ENCODE measurements around the gene KANSL1. TPM values are rescaled to one million over a fixed set of nuclear protein-coding genes. Genes with fewer than 3 reads are reported as not detected.

The KANSL1 gene
- total and polyA plus RNA-seq, 2 of the 4 experiments (the other 2 are of a cell fraction), result 19.1 to 49.6 TPM

GRCh38 chr17:45996282-45996937 is 196.8 kb downstream of the KANSL1 start:
- Histone ChIP-seq H3K27ac (ENCODE audit: insufficient read depth, low read length) (no peak overlapping the region), H3K9ac (ENCODE audit: low read depth, low read length) (no peak overlapping the region), H3K14ac (replicated peaks; ENCODE audit: low read depth, low read length) (no peak overlapping the region), H4K91ac (ENCODE audit: insufficient read depth, low read depth, low read length) (no peak overlapping the region), H2BK20ac (ENCODE audit: low read depth, low read length) (no peak overlapping the region), H4K5ac (ENCODE audit: low read depth, low read length) (no peak overlapping the region), H3K18ac (ENCODE audit: low read depth, low read length) (no peak overlapping the region), H3K4me2 (ENCODE audit: low read depth, low read length) (no peak overlapping the region), H3K36me3 (ENCODE audit: control insufficient read depth, insufficient read depth, low read length) (no peaks in the 10 kb centered on the region), H2AK5ac (ENCODE audit: low read depth, low read length) (no peak overlapping the region), H2AK9ac (replicated peaks; ENCODE audit: low read depth, low read length, poor library complexity) (no peak overlapping the region), H3K4me3 (ENCODE audit: insufficient read depth, low read depth, low read length) (no peak overlapping the region), H3K27me3 (ENCODE audit: control insufficient read depth, insufficient read depth, low read length) (peaks cover 7% of the 10 kb centered on the region; the same call in 1 of the 2 replicates), H2BK15ac (ENCODE audit: low read depth, low read length) (no peak overlapping the region), H3K4me1 (ENCODE audit: control insufficient read depth, insufficient read depth, low read length) (peaks cover 2% of the 10 kb centered on the region; the same call in 1 of the 2 replicates), H3K9me1 (ENCODE audit: insufficient read depth, low read length) (no peaks in the 10 kb centered on the region), H3K23ac (ENCODE audit: low read depth, low read length) (no peak overlapping the region), H3K56ac (ENCODE audit: extremely low read depth, insufficient read depth, low read length) (no peak overlapping the region), H4K8ac (ENCODE audit: low read depth in 2 of 2, low read length in 2 of 2) (no peak overlapping the region), H2BK120ac (ENCODE audit: low read depth, low read length) (no peak overlapping the region), H3K79me1 (ENCODE audit: low read depth in 1 of 2, low read length in 2 of 2) (no peaks in the 10 kb centered on the region), H4K20me1 (ENCODE audit: insufficient read depth, low read length) (no peaks in the 10 kb centered on the region), H2AFZ (replicated peaks; ENCODE audit: low read length, poor library complexity) (no peak overlapping the region), H3K4ac (ENCODE audit: low read depth, low read length) (no peak overlapping the region), H3K9me3 (ENCODE audit: control insufficient read depth, insufficient read depth, low read length) (no peaks in the 10 kb centered on the region), H2BK5ac (ENCODE audit: low read depth, low read length, poor library complexity, severe bottlenecking) (no peak overlapping the region)
- 0% methylated on average over 1 of the region's 31 CpGs; no CpG with 5 or more reads in 1 of the 2 experiments for WGBS, 2 experiments (ENCODE audit: extremely low coverage in 2 of 2, insufficient read length in 1 of 2)
- TF ChIP-seq CHD1 (IDR thresholded peaks at IDR 0.05; ENCODE audit: low read depth, low read length), result no peak
- TF ChIP-seq NFE2L2 (IDR thresholded peaks at IDR 0.05; ENCODE audit: low read depth, low read length), result no peak
- no peak for TF ChIP-seq MXI1 (IDR thresholded peaks at IDR 0.05; ENCODE audit: borderline replicate concordance, low read depth, low read length)
- TF ChIP-seq RCOR1 (IDR thresholded peaks at IDR 0.05; ENCODE audit: insufficient replicate concordance, low read length), result no peak
- TF ChIP-seq CTCF (conservative IDR thresholded peaks at IDR 0.05; ENCODE audit: low read depth, low read length), result no peak
- TF ChIP-seq FOS (IDR thresholded peaks at IDR 0.05; ENCODE audit: low read depth, low read length), result no peak
- no peak for TF ChIP-seq CEBPB (IDR thresholded peaks at IDR 0.05; ENCODE audit: low read depth, low read length)
- TF ChIP-seq POLR2A (IDR thresholded peaks at IDR 0.05; ENCODE audit: low read depth, low read length), result no peak
- TF ChIP-seq RFX5 (IDR thresholded peaks at IDR 0.05; ENCODE audit: low read depth, low read length), result no peak
- no peak for TF ChIP-seq MAZ (IDR thresholded peaks at IDR 0.05; ENCODE audit: borderline replicate concordance, low read depth, low read length)
- no peak for TF ChIP-seq SMC3 (IDR thresholded peaks at IDR 0.05; ENCODE audit: low read depth, low read length)
- no peak for TF ChIP-seq MAFK (IDR thresholded peaks at IDR 0.05; ENCODE audit: low read depth, low read length)
- TF ChIP-seq BHLHE40 (IDR thresholded peaks at IDR 0.05; ENCODE audit: low read depth, low read length), result no peak
- no peak for TF ChIP-seq USF2 (IDR thresholded peaks at IDR 0.05; ENCODE audit: low read depth, low read length)
- TF ChIP-seq RAD21 (IDR thresholded peaks at IDR 0.05; ENCODE audit: low read length), result no peak
- TF ChIP-seq, protein P1, sequence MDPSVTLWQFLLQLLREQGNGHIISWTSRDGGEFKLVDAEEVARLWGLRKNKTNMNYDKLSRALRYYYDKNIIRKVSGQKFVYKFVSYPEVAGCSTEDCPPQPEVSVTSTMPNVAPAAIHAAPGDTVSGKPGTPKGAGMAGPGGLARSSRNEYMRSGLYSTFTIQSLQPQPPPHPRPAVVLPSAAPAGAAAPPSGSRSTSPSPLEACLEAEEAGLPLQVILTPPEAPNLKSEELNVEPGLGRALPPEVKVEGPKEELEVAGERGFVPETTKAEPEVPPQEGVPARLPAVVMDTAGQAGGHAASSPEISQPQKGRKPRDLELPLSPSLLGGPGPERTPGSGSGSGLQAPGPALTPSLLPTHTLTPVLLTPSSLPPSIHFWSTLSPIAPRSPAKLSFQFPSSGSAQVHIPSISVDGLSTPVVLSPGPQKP (IDR thresholded peaks at IDR 0.05; ENCODE audit: borderline replicate concordance, low read depth, low read length), result no peak
- ATAC-seq (ENCODE audit: low read depth) (no peak), DNase-seq (no peak)
- ChIA-PET POLR2A (ENCODE audit: unreplicated experiment) (no interaction called here), CTCF (no interaction called here)
- dilution Hi-C loops (cut with HindIII; ENCODE audit: low sequenced_read_pairs, unreplicated experiment) (no loop called here), in situ Hi-C loops (cut with MboI; ENCODE audit: low sequenced_read_pairs) (no loop called here), intact Hi-C loops (cut with micrococcal nuclease) (no loop called here)
- no TSS peak for BruUV-seq (replicated peaks)

Data from IMR-90 (cell line).